ENCODE data around the gene PIGK.

DNA sequence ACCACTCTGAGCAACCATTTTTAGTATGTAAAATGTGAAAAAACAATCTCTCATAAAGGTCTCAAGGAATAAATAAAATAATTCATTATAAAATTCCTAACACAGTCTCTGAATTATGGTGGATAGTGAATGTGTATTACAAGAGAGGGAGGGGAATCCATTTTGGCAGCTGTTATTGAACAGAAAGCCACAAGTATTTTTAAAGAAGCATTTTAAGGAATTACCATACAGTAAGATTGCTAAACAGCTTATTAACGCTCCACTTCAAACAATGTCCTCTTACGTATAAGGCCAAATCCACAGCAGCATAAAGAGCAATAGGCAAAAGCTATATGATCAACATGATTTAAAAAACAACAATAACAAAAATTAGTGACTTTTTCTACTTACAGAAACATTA lies 18.4 kb downstream of the PIGK start:
- no peak for TF ChIP-seq CREB1 (IDR thresholded peaks at IDR 0.05; ENCODE audit: low read depth)
- no peak for TF ChIP-seq TAF1 (IDR thresholded peaks at IDR 0.05; ENCODE audit: low read depth)
- TF ChIP-seq RAD21 (IDR thresholded peaks at IDR 0.05; ENCODE audit: low read depth) = no peak
- TF ChIP-seq, protein P1, sequence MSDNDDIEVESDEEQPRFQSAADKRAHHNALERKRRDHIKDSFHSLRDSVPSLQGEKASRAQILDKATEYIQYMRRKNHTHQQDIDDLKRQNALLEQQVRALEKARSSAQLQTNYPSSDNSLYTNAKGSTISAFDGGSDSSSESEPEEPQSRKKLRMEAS (IDR thresholded peaks at IDR 0.05) = no peak
- TF ChIP-seq EP300 (IDR thresholded peaks at IDR 0.05; ENCODE audit: borderline replicate concordance) = no peak
- TF ChIP-seq EGR1 (IDR thresholded peaks at IDR 0.05) = no peak
- TF ChIP-seq NFIC (IDR thresholded peaks at IDR 0.05) = no peak
- TF ChIP-seq, protein P2, sequence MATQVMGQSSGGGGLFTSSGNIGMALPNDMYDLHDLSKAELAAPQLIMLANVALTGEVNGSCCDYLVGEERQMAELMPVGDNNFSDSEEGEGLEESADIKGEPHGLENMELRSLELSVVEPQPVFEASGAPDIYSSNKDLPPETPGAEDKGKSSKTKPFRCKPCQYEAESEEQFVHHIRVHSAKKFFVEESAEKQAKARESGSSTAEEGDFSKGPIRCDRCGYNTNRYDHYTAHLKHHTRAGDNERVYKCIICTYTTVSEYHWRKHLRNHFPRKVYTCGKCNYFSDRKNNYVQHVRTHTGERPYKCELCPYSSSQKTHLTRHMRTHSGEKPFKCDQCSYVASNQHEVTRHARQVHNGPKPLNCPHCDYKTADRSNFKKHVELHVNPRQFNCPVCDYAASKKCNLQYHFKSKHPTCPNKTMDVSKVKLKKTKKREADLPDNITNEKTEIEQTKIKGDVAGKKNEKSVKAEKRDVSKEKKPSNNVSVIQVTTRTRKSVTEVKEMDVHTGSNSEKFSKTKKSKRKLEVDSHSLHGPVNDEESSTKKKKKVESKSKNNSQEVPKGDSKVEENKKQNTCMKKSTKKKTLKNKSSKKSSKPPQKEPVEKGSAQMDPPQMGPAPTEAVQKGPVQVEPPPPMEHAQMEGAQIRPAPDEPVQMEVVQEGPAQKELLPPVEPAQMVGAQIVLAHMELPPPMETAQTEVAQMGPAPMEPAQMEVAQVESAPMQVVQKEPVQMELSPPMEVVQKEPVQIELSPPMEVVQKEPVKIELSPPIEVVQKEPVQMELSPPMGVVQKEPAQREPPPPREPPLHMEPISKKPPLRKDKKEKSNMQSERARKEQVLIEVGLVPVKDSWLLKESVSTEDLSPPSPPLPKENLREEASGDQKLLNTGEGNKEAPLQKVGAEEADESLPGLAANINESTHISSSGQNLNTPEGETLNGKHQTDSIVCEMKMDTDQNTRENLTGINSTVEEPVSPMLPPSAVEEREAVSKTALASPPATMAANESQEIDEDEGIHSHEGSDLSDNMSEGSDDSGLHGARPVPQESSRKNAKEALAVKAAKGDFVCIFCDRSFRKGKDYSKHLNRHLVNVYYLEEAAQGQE (IDR thresholded peaks at IDR 0.05; ENCODE audit: low read depth) = no peak
- TF ChIP-seq YY1 (IDR thresholded peaks at IDR 0.05; ENCODE audit: low read depth) = no peak
- no peak for TF ChIP-seq CEBPB (IDR thresholded peaks at IDR 0.05)
- no peak for TF ChIP-seq TCF12 (IDR thresholded peaks at IDR 0.05; ENCODE audit: low read depth)
